Measurements from ENCODE around the gene TMEM184B. TPM values are rescaled to one million over a fixed set of nuclear protein-coding genes. Genes with fewer than 3 reads are reported as not detected.

The TMEM184B gene
- total and polyA plus RNA-seq, 2 experiments from 2014 or later = 42.2 to 95.1 TPM

GRCh38 chr22:38291201-38291777 is 18.5 kb upstream of the TMEM184B start:
- peaks cover 15% of the 10 kb centered on the region for H4K20me1 ChIP-seq (replicated peaks; ENCODE audit: insufficient read depth)

More at GRCh38 chr22:38291201-38291777, 18.5 kb upstream of the TMEM184B start:
- no peaks in the 10 kb centered on the region for H3K9me2 ChIP-seq (ENCODE audit: insufficient read depth)
- H3K4me3 Mint-ChIP-seq = no peak overlapping the region
- peaks cover 54% of the 10 kb centered on the region; the same call in 1 of the 2 replicates for H3F3A ChIP-seq (replicated peaks; ENCODE audit: low read depth)
- H3K27ac ChIP-seq (ENCODE audit: low read depth) = no peak overlapping the region; the same call in 1 of the 2 replicates
- H3K79me2 ChIP-seq (replicated peaks; ENCODE audit: insufficient read depth) = no peaks in the 10 kb centered on the region
- peaks cover 13% of the 10 kb centered on the region for H3K36me3 ChIP-seq (ENCODE audit: insufficient read depth)
- DNase-seq (ENCODE audit: low spot score) (no peak), ATAC-seq (peak; percentile 2; the same call in 1 of the 3 replicates)
- H3K4me1 ChIP-seq (ENCODE audit: insufficient read depth) = peaks cover 8% of the 10 kb centered on the region; the same call in 1 of the 2 replicates
- no peaks in the 10 kb centered on the region; the same call in 2 of the 3 replicates for H3K9me3 Mint-ChIP-seq
- no peak overlapping the region for H2AFZ ChIP-seq
- no peak overlapping the region for H3K4me3 ChIP-seq
- H3K4me2 ChIP-seq = no peak overlapping the region
- H3K36me3 Mint-ChIP-seq (ENCODE audit: low read depth) = peaks cover 68% of the 10 kb centered on the region
- H3K27me3 ChIP-seq (ENCODE audit: insufficient read depth) = no peaks in the 10 kb centered on the region
- peaks cover 29% of the 10 kb centered on the region for H3K4me1 Mint-ChIP-seq
- no peak for TF ChIP-seq REST (IDR thresholded peaks at IDR 0.05; ENCODE audit: unreplicated experiment)
- TF ChIP-seq NANOG (IDR thresholded peaks at IDR 0.05; ENCODE audit: borderline replicate concordance) = no peak
- no peak for TF ChIP-seq JUNB (IDR thresholded peaks at IDR 0.05; ENCODE audit: unreplicated experiment)
- no peak for TF ChIP-seq EZH2 (IDR thresholded peaks at IDR 0.05; ENCODE audit: low read depth, unreplicated experiment)
- no peak for TF ChIP-seq EZH2phosphoT487 (IDR thresholded peaks at IDR 0.05; ENCODE audit: unreplicated experiment)
- no peak for TF ChIP-seq STAT1 (IDR thresholded peaks at IDR 0.05; ENCODE audit: unreplicated experiment)
- no peak for TF ChIP-seq CREB1 (CRISPR knock-in tag; IDR thresholded peaks at IDR 0.05; ENCODE audit: low read depth)
- TF ChIP-seq ETS1 (IDR thresholded peaks at IDR 0.05) = no peak
- no peak for TF ChIP-seq POLR2AphosphoS5 (IDR thresholded peaks at IDR 0.05; ENCODE audit: low read depth)
- TF ChIP-seq, protein P1, sequence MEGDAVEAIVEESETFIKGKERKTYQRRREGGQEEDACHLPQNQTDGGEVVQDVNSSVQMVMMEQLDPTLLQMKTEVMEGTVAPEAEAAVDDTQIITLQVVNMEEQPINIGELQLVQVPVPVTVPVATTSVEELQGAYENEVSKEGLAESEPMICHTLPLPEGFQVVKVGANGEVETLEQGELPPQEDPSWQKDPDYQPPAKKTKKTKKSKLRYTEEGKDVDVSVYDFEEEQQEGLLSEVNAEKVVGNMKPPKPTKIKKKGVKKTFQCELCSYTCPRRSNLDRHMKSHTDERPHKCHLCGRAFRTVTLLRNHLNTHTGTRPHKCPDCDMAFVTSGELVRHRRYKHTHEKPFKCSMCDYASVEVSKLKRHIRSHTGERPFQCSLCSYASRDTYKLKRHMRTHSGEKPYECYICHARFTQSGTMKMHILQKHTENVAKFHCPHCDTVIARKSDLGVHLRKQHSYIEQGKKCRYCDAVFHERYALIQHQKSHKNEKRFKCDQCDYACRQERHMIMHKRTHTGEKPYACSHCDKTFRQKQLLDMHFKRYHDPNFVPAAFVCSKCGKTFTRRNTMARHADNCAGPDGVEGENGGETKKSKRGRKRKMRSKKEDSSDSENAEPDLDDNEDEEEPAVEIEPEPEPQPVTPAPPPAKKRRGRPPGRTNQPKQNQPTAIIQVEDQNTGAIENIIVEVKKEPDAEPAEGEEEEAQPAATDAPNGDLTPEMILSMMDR (conservative IDR thresholded peaks at IDR 0.05; ENCODE audit: low read depth in 2 of 2) = no peak
- no peak for TF ChIP-seq ZNF331 (CRISPR knock-in tag; IDR thresholded peaks at IDR 0.05; ENCODE audit: low read depth)
- TF ChIP-seq, protein P2, sequence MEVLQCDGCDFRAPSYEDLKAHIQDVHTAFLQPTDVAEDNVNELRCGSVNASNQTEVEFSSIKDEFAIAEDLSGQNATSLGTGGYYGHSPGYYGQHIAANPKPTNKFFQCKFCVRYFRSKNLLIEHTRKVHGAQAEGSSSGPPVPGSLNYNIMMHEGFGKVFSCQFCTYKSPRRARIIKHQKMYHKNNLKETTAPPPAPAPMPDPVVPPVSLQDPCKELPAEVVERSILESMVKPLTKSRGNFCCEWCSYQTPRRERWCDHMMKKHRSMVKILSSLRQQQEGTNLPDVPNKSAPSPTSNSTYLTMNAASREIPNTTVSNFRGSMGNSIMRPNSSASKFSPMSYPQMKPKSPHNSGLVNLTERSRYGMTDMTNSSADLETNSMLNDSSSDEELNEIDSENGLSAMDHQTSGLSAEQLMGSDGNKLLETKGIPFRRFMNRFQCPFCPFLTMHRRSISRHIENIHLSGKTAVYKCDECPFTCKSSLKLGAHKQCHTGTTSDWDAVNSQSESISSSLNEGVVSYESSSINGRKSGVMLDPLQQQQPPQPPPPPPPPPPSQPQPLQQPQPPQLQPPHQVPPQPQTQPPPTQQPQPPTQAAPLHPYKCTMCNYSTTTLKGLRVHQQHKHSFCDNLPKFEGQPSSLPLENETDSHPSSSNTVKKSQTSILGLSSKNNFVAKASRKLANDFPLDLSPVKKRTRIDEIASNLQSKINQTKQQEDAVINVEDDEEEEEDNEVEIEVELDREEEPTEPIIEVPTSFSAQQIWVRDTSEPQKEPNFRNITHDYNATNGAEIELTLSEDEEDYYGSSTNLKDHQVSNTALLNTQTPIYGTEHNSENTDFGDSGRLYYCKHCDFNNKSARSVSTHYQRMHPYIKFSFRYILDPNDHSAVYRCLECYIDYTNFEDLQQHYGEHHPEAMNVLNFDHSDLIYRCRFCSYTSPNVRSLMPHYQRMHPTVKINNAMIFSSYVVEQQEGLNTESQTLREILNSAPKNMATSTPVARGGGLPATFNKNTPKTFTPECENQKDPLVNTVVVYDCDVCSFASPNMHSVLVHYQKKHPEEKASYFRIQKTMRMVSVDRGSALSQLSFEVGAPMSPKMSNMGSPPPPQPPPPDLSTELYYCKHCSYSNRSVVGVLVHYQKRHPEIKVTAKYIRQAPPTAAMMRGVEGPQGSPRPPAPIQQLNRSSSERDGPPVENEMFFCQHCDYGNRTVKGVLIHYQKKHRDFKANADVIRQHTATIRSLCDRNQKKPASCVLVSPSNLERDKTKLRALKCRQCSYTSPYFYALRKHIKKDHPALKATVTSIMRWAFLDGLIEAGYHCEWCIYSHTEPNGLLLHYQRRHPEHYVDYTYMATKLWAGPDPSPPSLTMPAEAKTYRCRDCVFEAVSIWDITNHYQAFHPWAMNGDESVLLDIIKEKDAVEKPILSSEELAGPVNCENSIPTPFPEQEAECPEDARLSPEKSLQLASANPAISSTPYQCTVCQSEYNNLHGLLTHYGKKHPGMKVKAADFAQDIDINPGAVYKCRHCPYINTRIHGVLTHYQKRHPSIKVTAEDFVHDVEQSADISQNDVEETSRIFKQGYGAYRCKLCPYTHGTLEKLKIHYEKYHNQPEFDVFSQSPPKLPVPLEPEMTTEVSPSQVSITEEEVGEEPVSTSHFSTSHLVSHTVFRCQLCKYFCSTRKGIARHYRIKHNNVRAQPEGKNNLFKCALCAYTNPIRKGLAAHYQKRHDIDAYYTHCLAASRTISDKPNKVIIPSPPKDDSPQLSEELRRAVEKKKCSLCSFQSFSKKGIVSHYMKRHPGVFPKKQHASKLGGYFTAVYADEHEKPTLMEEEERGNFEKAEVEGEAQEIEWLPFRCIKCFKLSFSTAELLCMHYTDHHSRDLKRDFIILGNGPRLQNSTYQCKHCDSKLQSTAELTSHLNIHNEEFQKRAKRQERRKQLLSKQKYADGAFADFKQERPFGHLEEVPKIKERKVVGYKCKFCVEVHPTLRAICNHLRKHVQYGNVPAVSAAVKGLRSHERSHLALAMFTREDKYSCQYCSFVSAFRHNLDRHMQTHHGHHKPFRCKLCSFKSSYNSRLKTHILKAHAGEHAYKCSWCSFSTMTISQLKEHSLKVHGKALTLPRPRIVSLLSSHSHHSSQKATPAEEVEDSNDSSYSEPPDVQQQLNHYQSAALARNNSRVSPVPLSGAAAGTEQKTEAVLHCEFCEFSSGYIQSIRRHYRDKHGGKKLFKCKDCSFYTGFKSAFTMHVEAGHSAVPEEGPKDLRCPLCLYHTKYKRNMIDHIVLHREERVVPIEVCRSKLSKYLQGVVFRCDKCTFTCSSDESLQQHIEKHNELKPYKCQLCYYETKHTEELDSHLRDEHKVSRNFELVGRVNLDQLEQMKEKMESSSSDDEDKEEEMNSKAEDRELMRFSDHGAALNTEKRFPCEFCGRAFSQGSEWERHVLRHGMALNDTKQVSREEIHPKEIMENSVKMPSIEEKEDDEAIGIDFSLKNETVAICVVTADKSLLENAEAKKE (CRISPR knock-in tag; IDR thresholded peaks at IDR 0.05) = no peak
- H3K27ac Mint-ChIP-seq = no peak overlapping the region
- peaks cover 24% of the 10 kb centered on the region for H3K27me3 Mint-ChIP-seq (ENCODE audit: insufficient read depth, low read depth, poor library complexity)

All from GM23338 (cell line).